Esophagus (tissue), 2 donors: Measurements from ENCODE around the gene LRRC75A. TPM values are rescaled to one million over a fixed set of nuclear protein-coding genes. Genes with fewer than 3 reads are reported as not detected.
"Not testable (repeated sequence)": the region's sequence is repeated elsewhere in the genome, so short reads cannot be mapped to it uniquely, and the experiment has no call there.

Experiments used
- H3K27ac ChIP-seq, 2 donors: one replicate each; pipeline ENCODE4 v1.5.1; 2013; ENCODE audit warnings: low read depth in 2 of 2, mild to moderate bottlenecking in 2 of 2, inconsistent platforms in 1 of 2, low read length in 1 of 2, moderate library complexity in 1 of 2
- H3K27me3 ChIP-seq, 2 donors: one replicate each; pipeline ENCODE4 v1.6.1; 2013; ENCODE audit warnings: low read length in 2 of 2, control low read depth in 1 of 2, mild to moderate bottlenecking in 1 of 2; ENCODE audit not compliant: insufficient read depth in 2 of 2, control insufficient read depth in 1 of 2
- H3K36me3 ChIP-seq, 2 donors: one replicate each; pipeline ENCODE4 v1.6.1; 2013; ENCODE audit warnings: low read length in 1 of 2; ENCODE audit not compliant: control insufficient read depth in 2 of 2, insufficient read depth in 2 of 2
- H3K4me1 ChIP-seq, 2 donors: one replicate each; pipeline ENCODE4 v1.6.1; 2013; ENCODE audit warnings: low read length in 1 of 2; ENCODE audit not compliant: control insufficient read depth in 2 of 2, insufficient read depth in 2 of 2
- H3K4me3 ChIP-seq, 2 donors: one replicate each; pipeline ENCODE4 v1.5.1; 2013; ENCODE audit warnings: low read length in 2 of 2, mild to moderate bottlenecking in 2 of 2, low read depth in 1 of 2, moderate library complexity in 1 of 2
- H3K9me3 ChIP-seq, 2 donors: one replicate each; pipeline ENCODE4 v1.6.1; 2013; ENCODE audit warnings: mild to moderate bottlenecking in 2 of 2, low read depth in 1 of 2, low read length in 1 of 2, moderate library complexity in 1 of 2; ENCODE audit not compliant: control insufficient read depth in 2 of 2, insufficient read depth in 1 of 2
- WGBS, 2 donors: extraction: QIAGEN DNeasy Blood & Tissue Kit; methylation state at CpG; one replicate each; pipeline ENCODE4 v1.1.7; 2013; 5-methylcytosine and 5-hydroxymethylcytosine counted together
- polyA plus RNA-seq, 2 donors: library from polyadenylated mRNA; stranded (reverse); fragments of 200-250 nt; gene quantifications; one replicate each; pipeline ENCODE4 v1.2.3, GENCODE V29; 2013
- donor health status: healthy with polysubstance abuse.
- donor health status: Bipolar disorder and iron deficiency.

Gene LRRC75A
- polyA plus RNA-seq, 2 donors, result 0.53 to 0.65 TPM

DNA sequence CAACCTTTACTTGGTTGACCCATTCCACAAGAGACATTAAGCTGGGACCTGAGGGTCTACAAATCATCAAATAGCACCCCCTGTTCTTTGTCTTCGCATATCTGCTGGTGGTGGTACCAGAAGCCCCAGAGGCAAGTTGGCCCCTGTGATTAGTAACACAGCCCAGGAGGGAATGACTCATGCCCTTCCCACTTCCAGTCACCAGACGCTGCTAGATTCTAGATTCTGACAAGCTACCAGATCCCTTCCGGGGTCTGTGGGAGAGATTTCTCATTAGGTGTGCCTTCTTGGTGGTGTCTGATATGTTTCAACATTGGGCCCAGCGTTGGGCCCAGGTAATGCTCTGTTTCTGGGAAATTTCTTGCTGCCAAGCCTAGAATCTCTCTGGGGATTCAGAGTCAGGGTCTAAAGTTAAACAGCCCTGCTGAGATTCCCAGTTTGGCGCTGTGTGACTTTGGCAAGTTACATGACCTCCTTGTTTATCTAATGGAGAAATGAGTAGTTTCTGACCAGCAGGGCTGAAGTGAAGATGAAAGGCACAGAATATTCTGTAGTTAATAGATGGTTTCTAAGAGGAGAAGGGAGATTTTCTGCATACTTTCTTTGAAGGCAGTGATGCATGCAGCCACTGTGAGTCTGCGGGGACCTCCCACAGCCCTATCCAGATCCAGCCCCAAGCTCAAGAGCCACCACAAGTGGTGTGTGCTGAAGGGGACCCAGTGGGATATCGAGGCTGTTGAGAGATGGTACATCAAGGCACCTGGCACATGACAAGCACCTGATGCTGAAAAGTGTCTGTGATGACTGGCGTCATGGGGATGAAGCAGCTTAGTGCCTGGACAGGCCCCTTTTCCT is 72.7 kb downstream of the LRRC75A start:
- H3K27ac ChIP-seq, result peak overlapping the region; percentile 66 to 75
- peaks cover 0 to 6% of the 10 kb centered on the region in 2 donors for H3K36me3 ChIP-seq
- H3K27me3 ChIP-seq, result no peaks in the 10 kb centered on the region
- peaks cover 0 to 10% of the 10 kb centered on the region in 2 donors for H3K4me1 ChIP-seq
- no peaks in the 10 kb centered on the region for H3K9me3 ChIP-seq
- H3K4me3 ChIP-seq, result no peak overlapping the region
- WGBS, 2 donors, result 45 to 52% methylated on average over 8 of the region's 8 CpGs

DNA sequence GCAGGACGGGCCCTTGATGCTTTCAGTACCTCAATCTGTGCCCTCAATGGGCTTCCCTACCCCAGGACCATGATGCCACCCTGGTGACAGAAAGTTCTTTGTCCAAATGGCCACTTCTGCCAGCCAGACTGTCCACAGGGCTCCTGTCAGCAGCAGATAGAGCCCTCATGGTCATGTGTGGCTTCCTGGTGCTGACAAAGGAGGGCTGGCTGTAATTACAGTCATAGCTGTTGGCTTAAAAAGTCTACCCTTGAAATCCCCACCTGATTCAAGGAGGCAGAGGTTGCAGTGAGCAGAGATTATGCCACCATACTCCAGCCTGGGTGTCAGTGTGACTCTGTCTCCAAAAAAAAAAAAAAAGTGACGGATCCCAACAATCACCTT is 73.3 kb downstream of the LRRC75A start:
- H3K4me1 ChIP-seq, result peaks cover 0 to 10% of the 10 kb centered on the region in 2 donors
- peak overlapping the region; percentile 37 to 59 for H3K27ac ChIP-seq
- H3K27me3 ChIP-seq, result no peaks in the 10 kb centered on the region
- H3K36me3 ChIP-seq, result peaks cover 0 to 6% of the 10 kb centered on the region in 2 donors
- H3K4me3 ChIP-seq, result no peak overlapping the region
- WGBS, 2 donors, result 43 to 72% methylated on average over 2 of the region's 2 CpGs
- no peaks in the 10 kb centered on the region for H3K9me3 ChIP-seq

DNA sequence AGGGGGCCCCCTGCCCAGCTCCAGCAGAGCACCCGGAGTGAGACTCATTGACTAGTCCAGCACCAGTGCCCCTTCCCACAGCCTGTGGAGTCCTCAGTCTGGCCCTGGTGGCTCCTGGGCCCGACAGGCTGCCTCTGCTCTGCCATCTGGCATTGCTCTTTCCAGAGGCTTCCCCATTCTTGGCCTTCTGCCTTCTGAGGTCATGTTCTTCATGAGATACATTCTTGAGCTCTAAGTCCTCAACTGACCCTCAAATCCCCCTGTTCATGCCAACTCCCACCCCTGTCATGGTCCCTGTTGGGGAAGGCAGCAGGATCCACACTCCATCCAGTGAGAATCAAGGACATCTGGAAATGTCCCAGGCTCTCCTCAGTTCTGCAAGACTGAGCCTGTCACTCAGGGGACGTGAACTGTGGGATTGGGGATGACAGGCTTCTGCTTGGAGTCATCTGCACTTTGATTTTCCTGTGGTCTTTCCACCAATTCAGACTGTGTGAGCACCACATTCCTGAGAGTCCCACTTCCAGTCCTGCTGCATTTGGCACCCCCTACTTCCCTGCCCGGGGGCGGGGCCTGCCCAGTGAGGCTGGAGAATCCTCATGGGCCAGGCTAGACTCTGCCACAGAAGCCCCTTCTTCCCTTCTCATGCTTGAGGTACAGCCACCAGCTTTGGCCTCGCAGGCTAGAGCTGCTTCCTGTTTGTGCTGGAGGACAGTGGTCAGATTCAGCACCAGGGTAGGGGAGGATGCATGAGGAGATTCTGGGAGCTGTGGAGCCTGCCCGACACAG is 73.9 kb downstream of the LRRC75A start:
- H3K9me3 ChIP-seq, result no peaks in the 10 kb centered on the region
- peak overlapping the region; percentile 33 to 59 for H3K27ac ChIP-seq
- WGBS, 2 donors, result 72 to 74% methylated on average over 7 of the region's 7 CpGs
- H3K4me3 ChIP-seq, result no peak overlapping the region
- peaks cover 0 to 10% of the 10 kb centered on the region in 2 donors for H3K4me1 ChIP-seq
- H3K27me3 ChIP-seq, result no peaks in the 10 kb centered on the region
- H3K36me3 ChIP-seq, result peaks cover 0 to 6% of the 10 kb centered on the region in 2 donors

DNA sequence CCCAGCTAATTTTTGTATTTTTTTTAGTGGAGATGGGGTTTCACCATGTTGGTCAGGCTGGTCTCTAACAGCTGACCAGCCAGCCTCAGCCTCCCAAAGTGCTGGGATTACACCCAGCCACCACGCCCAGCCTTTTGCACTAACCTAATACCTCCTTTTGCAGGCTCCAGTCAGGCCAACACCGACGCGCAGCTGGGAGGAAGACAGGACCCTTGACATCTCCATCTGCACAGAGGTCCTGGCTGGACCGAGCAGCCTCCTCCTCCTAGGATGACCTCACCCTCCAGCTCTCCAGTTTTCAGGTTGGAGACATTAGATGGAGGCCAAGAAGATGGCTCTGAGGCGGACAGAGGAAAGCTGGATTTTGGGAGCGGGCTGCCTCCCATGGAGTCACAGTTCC is 74.6 kb downstream of the LRRC75A start:
- H3K4me1 ChIP-seq, result peaks cover 0 to 10% of the 10 kb centered on the region in 2 donors
- no peak overlapping the region for H3K4me3 ChIP-seq
- H3K36me3 ChIP-seq, result peaks cover 0 to 4% of the 10 kb centered on the region in 2 donors
- H3K27me3 ChIP-seq, result no peaks in the 10 kb centered on the region
- no peak overlapping the region for H3K27ac ChIP-seq
- no peaks in the 10 kb centered on the region for H3K9me3 ChIP-seq
- WGBS, 2 donors, result 88 to 90% methylated on average over 7 of the region's 7 CpGs

DNA sequence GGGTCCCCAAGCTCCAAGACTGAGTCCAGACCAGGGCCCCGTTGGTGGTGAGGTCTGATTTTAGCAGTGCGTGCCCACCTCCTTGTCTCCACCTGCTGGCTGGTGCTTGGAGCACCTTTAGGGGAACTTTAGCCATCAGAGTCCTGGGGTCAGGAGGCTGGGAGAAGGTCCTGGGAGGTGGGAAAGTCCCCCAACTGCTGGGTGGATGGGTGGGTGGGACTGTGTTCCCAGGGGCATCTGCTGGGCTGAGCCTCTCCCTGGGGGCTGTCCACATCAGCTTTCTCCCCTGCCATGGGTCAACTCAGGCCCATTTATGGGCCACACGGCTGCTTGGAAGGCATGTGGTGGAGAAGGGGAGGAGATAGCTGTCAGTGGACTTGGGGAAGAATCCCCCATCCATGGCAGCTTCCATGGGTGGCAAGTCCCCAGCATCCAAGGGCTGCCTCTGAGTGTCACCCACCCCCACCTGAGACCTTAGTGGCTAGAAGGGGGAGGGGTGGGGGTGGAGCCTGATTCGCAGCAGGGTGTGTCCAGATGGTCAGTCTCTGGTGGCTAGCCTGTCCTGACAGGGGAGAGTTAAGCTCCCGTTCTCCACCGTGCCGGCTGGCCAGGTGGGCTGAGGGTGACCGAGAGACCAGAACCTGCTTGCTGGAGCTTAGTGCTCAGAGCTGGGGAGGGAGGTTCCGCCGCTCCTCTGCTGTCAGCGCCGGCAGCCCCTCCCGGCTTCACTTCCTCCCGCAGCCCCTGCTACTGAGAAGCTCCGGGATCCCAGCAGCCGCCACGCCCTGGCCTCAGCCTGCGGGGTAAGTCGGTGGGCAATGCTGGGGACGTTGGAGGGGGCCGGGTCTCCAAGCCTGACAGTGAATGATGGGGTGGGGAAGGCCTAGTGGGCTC is 76.7 kb downstream of the LRRC75A start, which contains the start of gene TRPV2:
Gene TRPV2 (plus strand): TSS at position 541 of the 894 bp plus-strand sequence. CDS start 2,098 bp downstream, outside the sequence.
- Histone ChIP-seq H3K27me3 (no peaks in the 10 kb centered on the region), H3K36me3 (peaks cover 0 to 4% of the 10 kb centered on the region in 2 donors), H3K4me3 (peak within 1 kb of the TSS; percentile 45 to 55), H3K4me1 (peaks cover 0 to 10% of the 10 kb centered on the region in 2 donors), H3K27ac (peak within 1 kb of the TSS; percentile 82 to 90), H3K9me3 (no peaks in the 10 kb centered on the region)
- 32 to 34% methylated on average over 19 to 21 of the region's 21 CpGs for WGBS, 2 donors

DNA sequence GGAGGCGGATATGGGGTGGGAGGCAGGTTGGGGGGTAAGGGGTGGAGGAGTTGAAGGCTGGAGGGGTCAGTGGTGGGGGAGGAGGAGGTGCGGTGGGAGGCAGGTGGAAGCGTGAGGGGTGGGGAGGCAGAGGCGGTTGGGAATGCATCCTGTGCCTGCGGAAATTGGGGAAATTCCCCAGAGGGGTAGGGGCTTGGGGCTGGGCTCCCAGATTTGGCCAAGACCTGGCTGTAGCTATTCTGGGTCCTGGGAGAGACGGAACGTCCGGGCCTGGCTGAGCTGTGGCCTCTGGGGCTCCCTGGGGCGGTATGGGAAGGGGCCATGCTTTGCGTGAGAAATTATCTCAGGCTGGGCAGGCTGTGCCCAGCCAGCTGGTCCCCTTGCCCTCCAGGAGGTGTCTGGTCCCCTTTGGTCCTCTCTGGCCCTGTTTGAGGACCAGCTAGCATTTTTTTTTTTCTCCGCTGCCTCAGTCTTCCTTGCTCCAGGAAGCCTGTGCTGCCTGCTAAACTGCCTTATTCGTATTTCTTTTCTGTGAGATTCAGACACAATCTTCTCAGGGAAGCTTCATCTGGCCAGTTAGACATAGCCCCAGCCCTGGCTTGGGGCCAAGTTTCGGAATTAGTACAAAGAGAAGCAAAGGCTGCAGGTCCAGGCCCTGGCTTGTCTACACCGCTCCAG is 83.9 kb downstream of the LRRC75A start:
- no peaks in the 10 kb centered on the region for H3K9me3 ChIP-seq
- peak overlapping the region; percentile 6 for H3K27ac ChIP-seq
- H3K36me3 ChIP-seq, result no peaks in the 10 kb centered on the region
- no peak overlapping the region for H3K4me3 ChIP-seq
- H3K27me3 ChIP-seq, result no peaks in the 10 kb centered on the region
- peaks cover 4 to 5% of the 10 kb centered on the region in 2 donors for H3K4me1 ChIP-seq
- WGBS, 2 donors, result 17 to 29% methylated on average over 13 to 14 of the region's 14 CpGs

DNA sequence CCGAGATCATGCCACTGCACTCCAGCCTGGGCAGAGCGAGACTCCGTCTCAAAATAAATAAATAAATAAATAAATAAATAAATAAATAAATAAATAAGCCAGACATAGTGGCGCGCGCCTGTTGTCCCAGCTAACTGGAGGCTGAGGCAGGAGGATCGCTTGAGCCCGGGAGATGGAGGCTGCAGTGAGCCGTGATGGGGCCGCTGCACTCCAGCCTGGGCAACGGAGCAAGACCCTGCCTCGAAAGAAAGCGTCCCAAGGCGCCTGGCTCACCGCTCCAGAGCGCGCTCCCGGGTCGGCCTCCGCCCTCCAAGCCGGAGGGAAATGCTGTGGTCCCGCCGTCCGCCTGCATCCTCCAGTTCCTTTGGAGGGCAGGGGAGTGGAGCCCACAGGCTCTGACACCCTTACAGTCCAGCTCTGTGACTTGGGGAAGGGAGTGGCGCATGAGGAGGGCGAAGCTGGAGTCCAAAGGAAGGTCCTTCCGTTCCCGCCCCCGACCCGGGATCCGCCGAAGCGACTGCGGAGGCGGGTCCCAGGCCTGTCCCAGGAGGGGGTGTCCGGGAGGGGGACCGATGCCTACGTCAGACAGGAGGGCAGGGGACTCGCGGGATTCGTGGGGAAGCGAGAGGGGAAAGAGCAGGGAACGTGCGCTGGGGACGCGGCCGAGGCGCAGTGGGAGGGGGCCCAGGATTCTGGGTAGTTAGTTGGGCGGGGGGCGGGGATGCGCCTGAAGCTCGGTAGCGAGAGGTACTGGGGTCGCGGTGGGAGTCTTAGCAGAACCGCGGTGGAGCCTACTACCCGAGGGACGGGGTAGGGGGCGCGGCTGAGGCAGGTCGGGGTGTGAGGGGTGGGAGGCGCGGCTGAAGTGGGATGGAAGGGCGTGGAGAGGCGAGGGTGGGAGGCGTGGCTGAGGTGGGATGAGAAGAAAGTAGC is 85.0 kb downstream of the LRRC75A start:
- H3K4me3 ChIP-seq, result peak overlapping the region; percentile 40 to 49
- peaks cover 4 to 5% of the 10 kb centered on the region in 2 donors for H3K4me1 ChIP-seq
- H3K9me3 ChIP-seq, result no peaks in the 10 kb centered on the region
- H3K27me3 ChIP-seq, result no peaks in the 10 kb centered on the region
- no peaks in the 10 kb centered on the region for H3K36me3 ChIP-seq
- WGBS, 2 donors, result 6 to 8% methylated on average over 66 to 67 of the region's 67 CpGs
- peak overlapping the region in 1 of 2 donors; percentile 46 for H3K27ac ChIP-seq

DNA sequence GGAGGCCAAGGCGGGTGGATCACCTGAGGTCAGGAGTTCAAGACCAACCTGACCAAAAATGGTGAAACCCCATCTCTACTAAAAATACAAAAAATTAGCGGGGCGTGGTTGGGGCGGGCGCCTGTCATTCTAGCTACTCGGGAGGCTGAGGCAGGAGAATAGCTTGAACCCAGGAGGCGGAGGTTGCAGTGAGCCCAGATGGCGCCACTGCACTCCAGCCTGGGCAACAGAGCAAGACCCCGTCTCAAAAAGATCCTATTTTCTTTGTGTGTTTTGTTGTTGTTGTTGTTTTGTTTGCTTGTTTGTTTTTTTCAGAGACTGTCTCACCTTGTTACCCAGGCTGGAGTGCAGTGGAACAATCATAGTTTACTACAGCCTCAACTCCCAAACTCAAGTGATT is 88.1 kb downstream of the LRRC75A start:
- H3K4me3 ChIP-seq, H3K36me3 ChIP-seq, H3K4me1 ChIP-seq, H3K27me3 ChIP-seq, H3K9me3 ChIP-seq, H3K27ac ChIP-seq: not testable (repeated sequence)
- 93 to 97% methylated on average over 9 of the region's 9 CpGs for WGBS, 2 donors
